Raji (cell line): Measurements from ENCODE around the gene CALML3.

Experiments used
- POLR2A ChIP-seq: IDR thresholded peaks from 2 replicates; pipeline ENCODE4 v1.6.1; 2011; ENCODE audit warnings: low read depth, low read length, control low read depth; ENCODE audit not compliant: insufficient read depth

The CALML3 gene

GRCh38 chr10:5490032-5490431, 34.7 kb upstream of the CALML3 start:
- no peak for TF ChIP-seq POLR2A

GRCh38 chr10:5490698-5491464, 33.9 kb upstream of the CALML3 start:
- TF ChIP-seq POLR2A: no peak

GRCh38 chr10:5491477-5491876, 33.3 kb upstream of the CALML3 start:
- TF ChIP-seq POLR2A: no peak

GRCh38 chr10:5492322-5492855, 32.4 kb upstream of the CALML3 start:
- no peak for TF ChIP-seq POLR2A

GRCh38 chr10:5492929-5493576, 31.7 kb upstream of the CALML3 start:
- TF ChIP-seq POLR2A: no peak

GRCh38 chr10:5493691-5494090, 31.1 kb upstream of the CALML3 start:
- TF ChIP-seq POLR2A: no peak

- TF ChIP-seq POLR2A: no peak
Observed at GRCh38 chr10:5494611-5495010, 30.1 kb upstream of the CALML3 start.

GRCh38 chr10:5496261-5497250, 28.2 kb upstream of the CALML3 start:
- TF ChIP-seq POLR2A: no peak

- TF ChIP-seq POLR2A: no peak
Observed at GRCh38 chr10:5497289-5497688, 27.5 kb upstream of the CALML3 start.

GRCh38 chr10:5497948-5498730, 26.6 kb upstream of the CALML3 start:
- no peak for TF ChIP-seq POLR2A

GRCh38 chr10:5498791-5499492, 25.8 kb upstream of the CALML3 start:
- TF ChIP-seq POLR2A: no peak

- no peak for TF ChIP-seq POLR2A
Observed at GRCh38 chr10:5499493-5500140, 25.1 kb upstream of the CALML3 start, which contains the start of gene CALML5. Gene CALML5, minus strand, starts transcription at chr10:5499570. Its CDS starts 132 bp downstream, at chr10:5499438.

- TF ChIP-seq POLR2A: no peak
Observed at GRCh38 chr10:5500162-5500670, 24.5 kb upstream of the CALML3 start.

GRCh38 chr10:5500910-5501309, 23.9 kb upstream of the CALML3 start:
- TF ChIP-seq POLR2A: no peak
